HepG2 (cell line): Measurements from ENCODE around the gene TST. TPM values are rescaled to one million over a fixed set of nuclear protein-coding genes. Genes with fewer than 3 reads are reported as not detected.
A peak's percentile ranks its signal among the peaks of the same experiment; 100 is the strongest.

Experiments used
- AGO2 ChIP-seq: fragments of 200-400 bp; formaldehyde crosslinking; optimal IDR thresholded peaks from 2 replicates; pipeline ENCODE3; 2017; ENCODE audit warnings: mild to moderate bottlenecking, low read depth, low read length, moderate library complexity
- ELF3 ChIP-seq: IDR thresholded peaks from 2 replicates; pipeline ENCODE4 v1.6.1; 2016; ENCODE audit warnings: missing genetic modification reagents, missing compliant biosample characterization
- FLYWCH1 ChIP-seq: sonication (generic); formaldehyde crosslinking; IDR thresholded peaks from 2 replicates; pipeline ENCODE4 v1.8.1; 2023; ENCODE audit warnings: mild to moderate bottlenecking, missing genetic modification reagents
- IRX3 ChIP-seq: sonication (generic); formaldehyde crosslinking; IDR thresholded peaks from 2 replicates; pipeline ENCODE4 v1.8.1; 2023; ENCODE audit warnings: mild to moderate bottlenecking, low read depth, missing genetic modification reagents, borderline replicate concordance
- MAF1 ChIP-seq: sonication (generic); formaldehyde crosslinking; IDR thresholded peaks from 2 replicates; pipeline ENCODE4 v1.5.0; 2020; ENCODE audit warnings: missing genetic modification reagents, borderline replicate concordance
- NCOR1 ChIP-seq: fragments of 200-600 bp; sonication (generic); IDR thresholded peaks from 2 replicates; pipeline ENCODE4 v1.7.0; 2017; ENCODE audit warnings: antibody characterized with exemption, low read length, borderline replicate concordance
- PAWR ChIP-seq: sonication (generic); formaldehyde crosslinking; IDR thresholded peaks from 2 replicates; pipeline ENCODE4 v1.4.0; 2020; ENCODE audit warnings: missing genetic modification reagents, mild to moderate bottlenecking, borderline replicate concordance
- POLR2G ChIP-seq: fragments of 200-400 bp; formaldehyde crosslinking; IDR thresholded peaks from 2 replicates; pipeline ENCODE4 v1.6.1; 2018; ENCODE audit warnings: mild to moderate bottlenecking, low read depth, low read length, moderate library complexity
- PRMT3 ChIP-seq: sonication (generic); formaldehyde crosslinking; IDR thresholded peaks from 2 replicates; pipeline ENCODE4 v1.8.1; 2022; ENCODE audit warnings: low read depth, mild to moderate bottlenecking, moderate library complexity, missing genetic modification reagents, borderline replicate concordance
- THYN1 ChIP-seq: sonication (generic); formaldehyde crosslinking; IDR thresholded peaks from 2 replicates; pipeline ENCODE4 v1.8.1; 2023; ENCODE audit warnings: low read depth, mild to moderate bottlenecking, moderate library complexity, missing genetic modification reagents, borderline replicate concordance
- YEATS4 ChIP-seq: sonication (generic); formaldehyde crosslinking; IDR thresholded peaks from 2 replicates; pipeline ENCODE4 v1.4.0; 2020; ENCODE audit warnings: missing genetic modification reagents, borderline replicate concordance
- ZNF124 ChIP-seq: sonication (generic); formaldehyde crosslinking; IDR thresholded peaks from 2 replicates; pipeline ENCODE4 v1.4.0; 2020; ENCODE audit warnings: missing genetic modification reagents
- ZNF296 ChIP-seq: sonication (generic); formaldehyde crosslinking; conservative IDR thresholded peaks from 2 replicates; pipeline ENCODE4 v1.5.0; 2020; ENCODE audit warnings: mild to moderate bottlenecking, missing genetic modification reagents
- ZNF33A ChIP-seq: sonication (generic); formaldehyde crosslinking; IDR thresholded peaks from 2 replicates; pipeline ENCODE4 v1.5.1; 2020; ENCODE audit warnings: missing genetic modification reagents, mild to moderate bottlenecking, moderate library complexity, borderline replicate concordance
- ZNF431 ChIP-seq: sonication (generic); formaldehyde crosslinking; IDR thresholded peaks from 2 replicates; pipeline ENCODE4 v1.9.0; 2022; ENCODE audit warnings: missing genetic modification reagents, low read depth, mild to moderate bottlenecking, borderline replicate concordance
- ZNF441 ChIP-seq: sonication (generic); formaldehyde crosslinking; IDR thresholded peaks from 2 replicates; pipeline ENCODE4 v1.7.0; 2021; ENCODE audit warnings: missing genetic modification reagents, borderline replicate concordance
- ZNF75D ChIP-seq: sonication (generic); formaldehyde crosslinking; IDR thresholded peaks from 2 replicates; pipeline ENCODE4 v1.8.1; 2023; ENCODE audit warnings: missing genetic modification reagents, mild to moderate bottlenecking, borderline replicate concordance
- ZSCAN25 ChIP-seq: sonication (generic); formaldehyde crosslinking; IDR thresholded peaks from 2 replicates; pipeline ENCODE4 v1.8.0; 2022; ENCODE audit warnings: mild to moderate bottlenecking, missing genetic modification reagents
- polyA plus RNA-seq, 8 experiments: library from polyadenylated mRNA; depleted of rRNA in 3 of 8; stranded (reverse) in 7 of 8; unstranded in 1 of 8; fragments of >200 nt; fragmentation: Illumina TruSeq in 4 of 8; extraction: Trizol in 4 of 8; gene quantifications; 2 replicates each; pipeline versions ENCODE4 v1.2.1 to v1.2.3, GENCODE V29; 2011 to 2016; ENCODE audit warnings: low read depth in 4 of 8, missing spikeins in 1 of 8, mixed read lengths in 1 of 8; ENCODE audit not compliant: insufficient read depth in 1 of 8
- total RNA-seq, 5 experiments: library from RNA; depleted of rRNA; stranded (reverse); fragments of >200 nt; fragmentation: Illumina TruSeq; extraction: Trizol; gene quantifications; 2 replicates each; pipeline ENCODE4 v1.2.3, GENCODE V29; 2016; ENCODE audit warnings: low read depth in 1 of 5
- TF ChIP-seq, protein P1 (sequence below): IDR thresholded peaks from 2 replicates; pipeline ENCODE4 v1.6.1; 2012; ENCODE audit warnings: low read depth, low read length, improper control_type of control experiment
- TF ChIP-seq, protein P2 (sequence below): sonication (generic); formaldehyde crosslinking; IDR thresholded peaks from 2 replicates; pipeline ENCODE4 v1.4.0; 2020; ENCODE audit warnings: missing genetic modification reagents, mild to moderate bottlenecking, borderline replicate concordance
- TF ChIP-seq, protein P3 (sequence below): sonication (generic); formaldehyde crosslinking; conservative IDR thresholded peaks from 2 replicates; pipeline ENCODE4 v1.8.1; 2023; ENCODE audit warnings: missing genetic modification reagents

The TST gene
- total and polyA plus RNA-seq, 2 of the 13 experiments (the other 11 are each of a cell fraction or from before 2014, with no cell fraction given) = 44.6 to 63.6 TPM

DNA sequence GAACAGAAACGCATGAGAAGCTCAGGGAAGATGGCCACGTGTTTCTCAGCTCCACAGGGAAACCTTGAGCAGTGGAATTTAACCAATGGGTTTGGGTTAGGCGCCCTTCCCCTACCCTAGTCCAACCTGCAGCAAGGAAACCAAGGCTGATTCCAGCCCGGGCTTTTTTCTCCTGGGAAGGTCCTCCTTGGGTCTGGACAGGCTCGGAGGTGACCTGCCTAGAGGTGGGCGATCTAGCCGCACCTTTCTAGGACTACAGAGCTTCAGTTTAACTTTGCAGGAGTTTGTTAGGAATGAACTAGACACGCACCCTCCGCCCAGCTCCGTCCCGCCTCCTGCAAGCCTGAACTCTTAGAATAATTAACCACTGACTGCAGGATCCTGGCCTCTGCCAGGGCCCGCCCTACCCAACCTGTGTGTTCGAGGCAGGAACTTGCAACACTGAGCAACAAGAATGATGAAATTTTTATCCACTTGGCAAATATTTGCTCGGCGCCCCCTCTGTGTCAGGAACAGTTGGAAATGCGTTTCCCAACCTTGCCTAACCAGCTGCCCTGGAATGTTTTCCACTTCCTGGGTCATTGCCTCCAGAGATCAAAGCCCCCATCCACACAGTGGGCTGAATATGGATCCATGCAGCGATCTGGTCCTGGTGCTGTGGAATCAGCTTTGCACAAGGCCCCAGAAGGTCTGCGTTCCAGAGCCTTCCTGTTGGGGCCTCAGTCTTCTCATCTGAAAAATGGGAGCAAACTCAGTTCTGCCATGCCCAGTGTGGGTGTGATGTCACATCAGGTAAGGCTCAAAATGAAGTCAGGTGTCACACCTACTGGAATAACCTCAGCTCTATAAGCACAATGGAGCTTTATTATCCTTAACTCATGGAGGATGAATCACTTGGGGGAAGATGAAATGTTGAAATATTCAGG lies 13.6 kb upstream of the TST start (continued):
- TF ChIP-seq, protein P1, sequence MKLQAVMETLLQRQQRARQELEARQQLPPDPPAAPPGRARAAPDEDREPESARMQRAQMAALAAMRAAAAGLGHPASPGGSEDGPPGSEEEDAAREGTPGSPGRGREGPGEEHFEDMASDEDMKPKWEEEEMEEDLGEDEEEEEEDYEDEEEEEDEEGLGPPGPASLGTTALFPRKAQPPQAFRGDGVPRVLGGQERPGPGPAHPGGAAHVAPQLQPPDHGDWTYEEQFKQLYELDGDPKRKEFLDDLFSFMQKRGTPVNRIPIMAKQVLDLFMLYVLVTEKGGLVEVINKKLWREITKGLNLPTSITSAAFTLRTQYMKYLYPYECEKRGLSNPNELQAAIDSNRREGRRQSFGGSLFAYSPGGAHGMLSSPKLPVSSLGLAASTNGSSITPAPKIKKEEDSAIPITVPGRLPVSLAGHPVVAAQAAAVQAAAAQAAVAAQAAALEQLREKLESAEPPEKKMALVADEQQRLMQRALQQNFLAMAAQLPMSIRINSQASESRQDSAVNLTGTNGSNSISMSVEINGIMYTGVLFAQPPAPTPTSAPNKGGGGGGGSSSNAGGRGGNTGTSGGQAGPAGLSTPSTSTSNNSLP = peak; percentile 85
- no peak; the same call in none of the 2 replicates for TF ChIP-seq ZNF124 (CRISPR knock-in tag)
- 0 out of 2 replicates have a peak, but pooled peaks have one; percentile 23 for TF ChIP-seq ZNF441 (CRISPR knock-in tag)
- no peak for TF ChIP-seq AGO2
- TF ChIP-seq ZNF431 = peak; percentile 81
- TF ChIP-seq ZNF296 (CRISPR knock-in tag) = no peak
- no peak for TF ChIP-seq MAF1 (CRISPR knock-in tag)
- TF ChIP-seq PRMT3 (CRISPR knock-in tag) = no peak
- no peak; the same call in 1 of the 2 replicates for TF ChIP-seq THYN1
- TF ChIP-seq ZNF75D (CRISPR knock-in tag) = no peak
- TF ChIP-seq, protein P2, sequence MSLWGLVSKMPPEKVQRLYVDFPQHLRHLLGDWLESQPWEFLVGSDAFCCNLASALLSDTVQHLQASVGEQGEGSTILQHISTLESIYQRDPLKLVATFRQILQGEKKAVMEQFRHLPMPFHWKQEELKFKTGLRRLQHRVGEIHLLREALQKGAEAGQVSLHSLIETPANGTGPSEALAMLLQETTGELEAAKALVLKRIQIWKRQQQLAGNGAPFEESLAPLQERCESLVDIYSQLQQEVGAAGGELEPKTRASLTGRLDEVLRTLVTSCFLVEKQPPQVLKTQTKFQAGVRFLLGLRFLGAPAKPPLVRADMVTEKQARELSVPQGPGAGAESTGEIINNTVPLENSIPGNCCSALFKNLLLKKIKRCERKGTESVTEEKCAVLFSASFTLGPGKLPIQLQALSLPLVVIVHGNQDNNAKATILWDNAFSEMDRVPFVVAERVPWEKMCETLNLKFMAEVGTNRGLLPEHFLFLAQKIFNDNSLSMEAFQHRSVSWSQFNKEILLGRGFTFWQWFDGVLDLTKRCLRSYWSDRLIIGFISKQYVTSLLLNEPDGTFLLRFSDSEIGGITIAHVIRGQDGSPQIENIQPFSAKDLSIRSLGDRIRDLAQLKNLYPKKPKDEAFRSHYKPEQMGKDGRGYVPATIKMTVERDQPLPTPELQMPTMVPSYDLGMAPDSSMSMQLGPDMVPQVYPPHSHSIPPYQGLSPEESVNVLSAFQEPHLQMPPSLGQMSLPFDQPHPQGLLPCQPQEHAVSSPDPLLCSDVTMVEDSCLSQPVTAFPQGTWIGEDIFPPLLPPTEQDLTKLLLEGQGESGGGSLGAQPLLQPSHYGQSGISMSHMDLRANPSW (CRISPR knock-in tag) = peak; percentile 83; the same call in 1 of the 2 replicates
- TF ChIP-seq, protein P3, sequence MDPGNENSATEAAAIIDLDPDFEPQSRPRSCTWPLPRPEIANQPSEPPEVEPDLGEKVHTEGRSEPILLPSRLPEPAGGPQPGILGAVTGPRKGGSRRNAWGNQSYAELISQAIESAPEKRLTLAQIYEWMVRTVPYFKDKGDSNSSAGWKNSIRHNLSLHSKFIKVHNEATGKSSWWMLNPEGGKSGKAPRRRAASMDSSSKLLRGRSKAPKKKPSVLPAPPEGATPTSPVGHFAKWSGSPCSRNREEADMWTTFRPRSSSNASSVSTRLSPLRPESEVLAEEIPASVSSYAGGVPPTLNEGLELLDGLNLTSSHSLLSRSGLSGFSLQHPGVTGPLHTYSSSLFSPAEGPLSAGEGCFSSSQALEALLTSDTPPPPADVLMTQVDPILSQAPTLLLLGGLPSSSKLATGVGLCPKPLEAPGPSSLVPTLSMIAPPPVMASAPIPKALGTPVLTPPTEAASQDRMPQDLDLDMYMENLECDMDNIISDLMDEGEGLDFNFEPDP (CRISPR knock-in tag) = 0 out of 2 replicates have a peak, but pooled peaks have one; percentile 90
- TF ChIP-seq PAWR (CRISPR knock-in tag) = no peak
- peak; percentile 100 for TF ChIP-seq ELF3
- TF ChIP-seq FLYWCH1 (CRISPR knock-in tag) = no peak
- TF ChIP-seq ZNF33A (CRISPR knock-in tag) = no peak; the same call in 1 of the 2 replicates
- peak; percentile 61 for TF ChIP-seq YEATS4 (CRISPR knock-in tag)
- TF ChIP-seq IRX3 (CRISPR knock-in tag) = peak; percentile 65; the same call in 1 of the 2 replicates
- peak; percentile 98 for TF ChIP-seq NCOR1
- TF ChIP-seq POLR2G = peak; percentile 97
- TF ChIP-seq ZSCAN25 (CRISPR knock-in tag) = peak; percentile 78
